ENCODE results near the gene SLX1B. TPM values are rescaled to one million over a fixed set of nuclear protein-coding genes. Genes with fewer than 3 reads are reported as not detected.

SLX1B gene
- total RNA-seq: 15.3 and 16.4 TPM in 2 replicates

DNA sequence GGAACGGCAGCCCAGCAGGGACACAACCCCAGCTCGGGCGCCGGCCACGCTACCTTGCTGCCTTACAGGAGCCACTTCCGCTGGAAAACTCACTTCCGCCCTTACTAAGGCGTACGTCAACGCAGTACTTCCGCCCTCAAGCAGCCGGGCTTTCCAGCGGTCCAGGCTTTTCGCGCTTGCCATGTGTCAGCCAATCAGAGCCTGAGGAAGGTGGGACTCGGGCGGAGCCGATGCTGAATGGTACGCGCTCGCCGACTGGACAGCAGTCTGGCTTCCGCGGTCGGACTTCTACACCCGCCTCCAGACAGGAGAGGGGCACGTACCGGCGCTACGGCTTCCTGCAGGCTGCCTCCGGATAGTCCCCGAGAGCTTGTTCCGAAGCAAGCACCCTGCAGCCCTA, at the start of gene SLX1B, which contains the start of gene BOLA2:
SLX1B (plus strand) TSS at position 265 of the 400 bp plus-strand sequence.
BOLA2 (minus strand) TSS at position 83 of the 400 bp plus-strand sequence. CDS start 98 bp downstream, outside the sequence.

DNA sequence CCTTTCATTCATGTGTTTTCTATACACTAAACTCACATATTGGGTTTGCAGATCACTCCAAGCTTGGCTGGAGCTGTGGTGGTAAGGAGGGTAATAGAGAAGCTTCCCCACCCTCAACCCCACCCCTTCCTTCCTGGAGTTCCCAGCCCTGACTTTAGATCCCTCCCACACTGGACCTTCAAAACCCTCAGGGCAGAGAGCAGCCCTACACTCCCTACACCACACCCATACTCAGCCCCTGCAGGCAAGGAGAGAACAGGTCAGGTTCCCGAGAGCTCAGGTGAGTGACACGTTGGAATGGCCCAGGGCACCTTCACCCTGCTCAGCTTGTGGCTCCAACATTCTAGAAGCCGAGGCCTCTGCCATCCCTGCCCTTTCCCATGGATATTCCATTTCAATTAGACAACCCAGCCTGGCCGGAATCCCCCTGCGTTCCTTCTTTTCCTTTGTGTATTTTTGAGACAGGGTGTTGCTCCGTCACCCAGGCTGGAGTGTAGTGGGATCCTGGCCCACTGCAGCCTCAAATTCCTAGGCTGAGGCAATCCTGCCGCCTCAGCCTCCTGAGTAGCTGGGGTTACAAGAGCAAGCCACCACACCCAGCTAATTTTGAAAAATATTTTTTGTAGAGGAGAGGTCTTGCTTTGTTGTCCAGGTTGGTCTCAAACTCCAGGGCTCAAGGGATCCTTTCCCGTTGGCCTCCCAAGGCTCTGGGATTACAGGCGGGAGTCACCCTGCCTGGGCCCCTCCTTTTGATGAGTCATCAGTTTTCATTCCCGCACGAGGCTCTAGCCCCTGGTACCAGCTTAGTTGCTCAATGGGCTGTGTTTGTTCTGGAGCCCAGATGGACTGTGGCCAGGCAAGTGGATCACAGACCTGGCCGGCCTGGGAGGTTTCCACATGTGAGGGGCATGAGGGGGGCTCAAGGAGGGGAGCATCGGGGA, 5.6 kb downstream of the SLX1B start, which contains the start of gene SULT1A4:
SULT1A4 (plus strand) TSS at position 208 of the 941 bp plus-strand sequence. CDS start 1,473 bp downstream, outside the sequence.

DNA sequence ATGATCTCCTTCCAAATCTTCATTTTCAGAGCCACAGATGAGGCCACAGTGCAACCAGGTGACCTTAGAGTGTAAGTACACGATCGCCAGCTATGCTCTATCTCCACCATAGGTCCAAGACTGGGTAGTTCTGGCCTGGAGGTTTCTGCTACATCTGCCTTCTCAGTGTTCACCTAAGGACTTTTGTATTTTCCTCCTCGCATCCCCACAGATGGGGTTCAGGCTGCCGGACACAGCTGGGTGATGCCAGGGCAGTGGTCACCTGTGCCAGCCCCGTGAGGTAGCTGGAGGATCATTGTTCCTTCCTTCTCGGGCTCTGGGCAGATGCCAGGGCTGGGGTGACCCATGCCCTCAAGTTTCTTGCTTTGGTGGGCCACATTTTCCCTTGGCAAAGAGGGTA, 52.0 kb downstream of the SLX1B start, which contains the start of gene NPIPB12:
NPIPB12 (minus strand) TSS at position 101 of the 400 bp plus-strand sequence.

Other genes starting within 250 kb of the SLX1B start
- 0.19 TPM in 1 of 2 replicates, not detected in the other for gene NPIPB11, start 47.8 kb upstream of the SLX1B start, total RNA-seq
- 4.3 and 6.3 TPM in 2 replicates for gene BOLA2, start 182 bp upstream of the SLX1B start, total RNA-seq
- 1.2 and 2.8 TPM in 2 replicates for gene SULT1A4, start 5.4 kb downstream of the SLX1B start, total RNA-seq
- 9.2 and 18.8 TPM in 2 replicates for gene NPIPB12, start 51.9 kb downstream of the SLX1B start, total RNA-seq
- not detected in 2 replicates for gene SPN, start 208.7 kb downstream of the SLX1B start, total RNA-seq
- 4.1 and 6.0 TPM in 2 replicates for gene QPRT, start 224.6 kb downstream of the SLX1B start, total RNA-seq

Measured in cardiac ventricle fibroblast (primary cell).